ENCODE results near the gene EPHB6.
A peak's percentile ranks its signal among the peaks of the same experiment; 100 is the strongest.

EPHB6 gene

GRCh38 chr7:142854372-142855113, at the start of gene EPHB6:
Gene EPHB6 (plus strand): TSS chr7:142855076. CDS start chr7:142863228, 8,152 bp downstream.
- peak; percentile 85 for DNase-seq (ENCODE audit: low spot score)

GRCh38 chr7:142805350-142806021, 49.4 kb upstream of the EPHB6 start:
- DNase-seq (ENCODE audit: low spot score), result no peak

GRCh38 chr7:142806022-142806356, 48.9 kb upstream of the EPHB6 start:
- DNase-seq (ENCODE audit: low spot score), result no peak

GRCh38 chr7:142806957-142807356, 47.9 kb upstream of the EPHB6 start:
- DNase-seq (ENCODE audit: low spot score), result no peak

GRCh38 chr7:142807855-142808460, 46.9 kb upstream of the EPHB6 start:
- no peak for DNase-seq (ENCODE audit: low spot score)

GRCh38 chr7:142808461-142808801, 46.4 kb upstream of the EPHB6 start:
- no peak for DNase-seq (ENCODE audit: low spot score)

GRCh38 chr7:142808802-142809583, 45.9 kb upstream of the EPHB6 start:
- DNase-seq (ENCODE audit: low spot score), result no peak

GRCh38 chr7:142809671-142810070, 45.2 kb upstream of the EPHB6 start:
- no peak for DNase-seq (ENCODE audit: low spot score)

- DNase-seq (ENCODE audit: low spot score), result peak; percentile 67
These were observed 43.6 kb upstream of the EPHB6 start for GRCh38 chr7:142811154-142811737.

- no peak for DNase-seq (ENCODE audit: low spot score)
These were observed 42.2 kb upstream of the EPHB6 start for GRCh38 chr7:142812437-142813215.

- DNase-seq (ENCODE audit: low spot score), result peak; percentile 57
These were observed 41.6 kb upstream of the EPHB6 start for GRCh38 chr7:142813226-142813625.

GRCh38 chr7:142813699-142814098, 41.2 kb upstream of the EPHB6 start:
- no peak for DNase-seq (ENCODE audit: low spot score)

- DNase-seq (ENCODE audit: low spot score), result no peak
These were observed 40.4 kb upstream of the EPHB6 start for GRCh38 chr7:142814451-142814850.

GRCh38 chr7:142815134-142815533, 39.7 kb upstream of the EPHB6 start:
- no peak for DNase-seq (ENCODE audit: low spot score)

GRCh38 chr7:142817506-142817905, 37.4 kb upstream of the EPHB6 start:
- no peak for DNase-seq (ENCODE audit: low spot score)

- DNase-seq (ENCODE audit: low spot score), result no peak
These were observed 35.3 kb upstream of the EPHB6 start for GRCh38 chr7:142819530-142819929.

- DNase-seq (ENCODE audit: low spot score), result no peak
These were observed 32.2 kb upstream of the EPHB6 start for GRCh38 chr7:142822714-142823113.

- no peak for DNase-seq (ENCODE audit: low spot score)
These were observed 26.9 kb upstream of the EPHB6 start for GRCh38 chr7:142827951-142828500.

- DNase-seq (ENCODE audit: low spot score), result no peak
These were observed 22.5 kb upstream of the EPHB6 start for GRCh38 chr7:142832417-142832816.

GRCh38 chr7:142833174-142834048, 21.5 kb upstream of the EPHB6 start:
- DNase-seq (ENCODE audit: low spot score), result no peak
